Suppressor macrophage (primary cell): ENCODE data around the gene FOXK1.
A peak's percentile ranks its signal among the peaks of the same experiment; 100 is the strongest.
"Not testable (repeated sequence)": the region's sequence is repeated elsewhere in the genome, so short reads cannot be mapped to it uniquely, and the experiment has no call there.

Experiments
- DNase-seq, 4 experiments: peaks; one replicate each; pipeline ENCODE4 v3.0.0-alpha.2; 2020 to 2022

FOXK1 gene

GRCh38 chr7:4801839-4802231, 119.7 kb downstream of the FOXK1 start:
- no peak for DNase-seq

DNA sequence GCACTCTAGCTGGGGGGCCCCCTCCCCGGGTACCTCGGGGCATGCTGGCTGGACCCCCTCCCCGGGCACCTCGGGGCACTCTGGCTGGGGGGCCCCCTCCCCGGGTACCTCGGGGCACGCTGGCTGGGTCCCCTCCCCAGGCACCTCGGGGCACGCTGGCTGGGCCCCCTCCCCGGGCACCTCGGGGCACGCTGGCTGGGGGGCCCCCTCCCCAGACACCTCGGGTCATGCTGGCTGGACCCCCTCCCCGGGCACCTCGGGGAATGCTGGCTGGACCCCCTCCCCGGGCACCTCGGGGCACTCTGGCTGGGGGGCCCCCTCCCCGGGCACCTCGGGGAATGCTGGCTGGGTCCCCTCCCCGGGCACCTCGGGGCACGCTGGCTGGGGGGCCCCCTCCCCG, 120.5 kb downstream of the FOXK1 start:
- not testable (repeated sequence) for DNase-seq

DNA sequence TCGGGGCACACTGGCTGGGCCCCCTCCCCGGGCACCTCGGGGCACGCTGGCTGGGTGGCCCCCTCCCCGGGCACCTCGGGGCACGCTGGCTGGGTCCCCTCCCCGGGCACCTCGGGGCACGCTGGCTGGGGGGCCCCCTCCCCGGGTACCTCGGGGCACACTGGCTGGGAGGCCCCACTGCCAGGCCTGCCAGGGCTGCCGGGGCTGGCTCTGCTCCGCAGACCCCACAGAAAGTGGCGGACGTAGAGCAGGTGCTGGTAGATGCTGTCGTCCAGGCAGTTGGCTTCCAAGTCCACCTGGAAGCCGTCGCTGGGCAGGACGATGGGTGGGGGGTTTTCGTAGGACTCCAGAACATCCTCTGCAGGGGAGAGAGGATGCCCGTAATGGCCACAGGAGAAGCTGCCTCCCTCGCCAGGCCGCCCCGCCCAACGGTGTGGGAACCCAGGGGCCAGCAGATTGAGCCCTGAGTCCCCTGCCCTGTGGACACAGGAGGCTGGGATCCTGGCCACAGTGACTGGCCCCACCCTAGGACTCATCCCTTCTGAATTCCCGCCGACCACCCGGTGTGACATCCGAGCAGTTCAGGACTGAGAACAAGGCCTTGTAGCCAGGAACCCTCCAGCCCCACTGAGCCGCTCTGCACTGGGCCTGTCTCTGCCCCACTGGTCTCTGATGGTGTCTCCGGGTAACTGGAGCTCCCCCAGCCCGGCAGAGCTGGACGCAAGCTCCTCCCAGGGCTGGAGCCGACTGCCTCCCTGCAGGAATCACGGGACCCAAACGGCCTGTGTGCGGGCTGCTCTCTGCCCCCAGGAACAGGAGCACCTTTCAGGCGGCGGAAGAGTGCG, 121.5 kb downstream of the FOXK1 start:
- DNase-seq = no peak

DNA sequence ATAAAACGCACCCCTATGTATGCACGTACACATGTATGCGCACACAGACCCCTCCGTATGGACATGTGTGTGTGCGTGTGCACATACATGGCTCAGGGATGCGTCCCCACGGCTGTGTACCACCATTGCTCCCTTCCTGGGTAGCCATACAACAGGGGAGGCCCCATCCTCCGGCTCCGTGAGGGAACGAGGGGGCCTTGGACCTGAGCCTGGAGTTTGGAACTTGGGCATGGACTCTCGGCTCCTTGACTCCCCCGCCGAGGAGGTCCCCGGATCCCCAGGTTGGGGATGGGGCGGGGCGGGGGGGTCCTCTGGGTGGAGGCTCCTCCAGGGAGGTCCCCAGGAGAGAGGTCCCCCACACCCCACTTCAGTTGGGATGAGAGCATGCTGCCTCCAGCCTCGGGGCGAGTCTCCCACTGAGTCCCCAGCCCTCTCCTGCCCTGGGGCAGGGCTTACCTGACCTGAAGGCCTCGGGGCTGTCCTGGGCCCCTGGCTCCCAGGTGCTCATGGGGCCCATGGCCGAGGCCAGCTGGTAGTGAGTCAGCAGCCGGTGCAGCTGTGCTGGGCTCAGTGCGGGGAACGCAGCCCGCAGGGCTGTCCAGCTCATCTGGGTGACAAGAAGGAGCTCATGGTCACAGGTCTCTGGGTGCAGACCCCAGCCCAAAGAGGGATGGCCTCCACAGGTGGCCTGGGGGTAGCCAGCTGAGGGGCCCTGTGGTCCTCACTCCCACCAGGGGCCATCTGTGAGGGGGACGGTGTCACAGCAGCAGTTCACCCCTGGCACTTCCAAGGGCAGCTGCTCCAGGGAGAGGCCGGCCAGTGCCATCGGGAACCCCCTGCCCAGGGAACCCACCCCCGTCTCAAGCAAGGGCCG, 123.3 kb downstream of the FOXK1 start:
- no peak for DNase-seq

- no peak for DNase-seq
These were observed 123.8 kb downstream of the FOXK1 start for GRCh38 chr7:4805984-4806300.

- no peak for DNase-seq
These were observed 125.0 kb downstream of the FOXK1 start for GRCh38 chr7:4806983-4807597.

DNA sequence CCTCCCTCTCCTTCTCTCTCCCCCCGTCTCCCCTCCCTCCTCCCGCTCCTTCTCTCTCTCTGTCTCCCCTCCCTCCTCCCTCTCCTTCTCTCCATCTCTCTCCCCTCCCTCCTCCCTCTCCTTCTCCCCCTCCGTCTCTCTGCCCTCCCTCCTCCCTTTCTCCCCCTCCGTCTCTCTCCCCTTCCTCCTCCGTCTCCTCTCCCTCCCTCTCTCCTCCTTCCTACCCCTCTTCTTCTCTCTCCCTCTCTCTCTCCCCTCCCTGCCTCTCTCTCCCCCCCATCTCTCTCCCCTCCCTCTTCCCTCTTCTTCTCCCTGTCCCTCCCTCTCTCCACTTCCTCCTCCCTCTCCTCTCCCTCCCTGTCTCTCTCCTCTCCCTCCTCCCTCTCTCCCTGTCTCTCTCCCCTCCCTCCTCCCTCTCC, 125.5 kb downstream of the FOXK1 start:
- no peak for DNase-seq

DNA sequence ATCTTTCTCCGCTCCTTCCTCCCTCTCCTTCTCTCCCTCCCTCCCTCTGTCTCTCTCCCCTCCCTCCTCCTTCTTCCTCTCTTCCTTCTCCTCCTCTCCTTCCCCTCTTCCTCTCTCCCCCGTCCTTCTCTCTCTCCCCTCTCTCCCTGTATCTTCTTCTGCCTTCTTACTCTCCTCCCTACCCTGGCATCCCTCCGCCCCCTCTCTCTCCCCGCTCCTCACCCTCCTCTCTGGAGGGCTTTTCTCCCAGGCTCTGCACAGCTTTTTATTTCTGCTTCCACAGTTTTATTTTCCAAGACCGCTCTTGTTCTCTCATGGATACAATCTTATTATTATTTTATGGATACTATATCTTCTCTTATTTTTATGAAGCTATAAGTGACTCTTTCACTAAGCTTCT, 125.9 kb downstream of the FOXK1 start:
- DNase-seq = no peak

GRCh38 chr7:4808565-4808964, 126.5 kb downstream of the FOXK1 start:
- DNase-seq = no peak

GRCh38 chr7:4809091-4809591, 127.0 kb downstream of the FOXK1 start:
- peak; percentile 31 to 58 (median 50) for DNase-seq

GRCh38 chr7:4809666-4810065, 127.6 kb downstream of the FOXK1 start:
- no peak for DNase-seq

GRCh38 chr7:4814433-4814832, 132.3 kb downstream of the FOXK1 start:
- DNase-seq = no peak

GRCh38 chr7:4815121-4815520, 133.0 kb downstream of the FOXK1 start:
- DNase-seq = no peak

DNA sequence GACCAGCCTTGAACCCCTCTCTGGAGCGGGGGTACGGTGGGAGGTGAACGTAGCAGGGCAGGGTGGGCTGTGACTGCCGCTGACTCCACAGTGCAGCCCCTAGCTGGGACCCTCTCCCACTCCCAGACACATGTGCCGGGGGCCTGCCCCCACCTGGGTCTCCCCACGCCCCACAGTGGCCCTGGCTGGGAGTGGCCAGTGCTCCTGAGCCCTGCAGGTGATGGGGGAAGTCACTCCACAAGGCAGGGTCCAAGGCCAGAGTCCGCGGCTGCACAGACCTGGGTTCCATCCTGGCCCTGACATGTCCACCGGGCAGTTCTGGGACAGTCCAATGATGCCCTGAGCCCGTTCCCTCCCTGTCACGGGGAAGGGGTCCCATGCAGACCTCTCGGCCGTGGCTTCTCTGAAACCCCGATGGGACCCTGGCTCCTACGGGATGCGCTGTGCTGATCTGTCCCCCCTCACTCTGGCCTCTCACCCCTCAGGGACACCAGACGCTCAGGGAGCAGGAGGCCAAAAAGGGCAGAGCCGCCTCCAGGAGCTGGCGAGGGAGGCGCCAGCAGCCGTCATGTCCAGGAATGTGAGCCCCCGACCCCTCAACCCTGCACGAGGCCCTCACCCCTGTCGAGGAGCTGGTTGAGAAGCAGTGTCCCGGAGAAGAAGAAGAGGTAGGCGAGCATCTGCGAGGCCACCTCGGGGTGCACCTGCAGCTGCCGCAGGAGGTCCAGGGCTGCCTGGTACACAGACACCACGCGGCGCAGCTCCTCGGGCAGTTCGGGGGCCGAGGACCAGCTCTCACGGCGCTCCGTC, 133.7 kb downstream of the FOXK1 start:
- DNase-seq = no peak

DNA sequence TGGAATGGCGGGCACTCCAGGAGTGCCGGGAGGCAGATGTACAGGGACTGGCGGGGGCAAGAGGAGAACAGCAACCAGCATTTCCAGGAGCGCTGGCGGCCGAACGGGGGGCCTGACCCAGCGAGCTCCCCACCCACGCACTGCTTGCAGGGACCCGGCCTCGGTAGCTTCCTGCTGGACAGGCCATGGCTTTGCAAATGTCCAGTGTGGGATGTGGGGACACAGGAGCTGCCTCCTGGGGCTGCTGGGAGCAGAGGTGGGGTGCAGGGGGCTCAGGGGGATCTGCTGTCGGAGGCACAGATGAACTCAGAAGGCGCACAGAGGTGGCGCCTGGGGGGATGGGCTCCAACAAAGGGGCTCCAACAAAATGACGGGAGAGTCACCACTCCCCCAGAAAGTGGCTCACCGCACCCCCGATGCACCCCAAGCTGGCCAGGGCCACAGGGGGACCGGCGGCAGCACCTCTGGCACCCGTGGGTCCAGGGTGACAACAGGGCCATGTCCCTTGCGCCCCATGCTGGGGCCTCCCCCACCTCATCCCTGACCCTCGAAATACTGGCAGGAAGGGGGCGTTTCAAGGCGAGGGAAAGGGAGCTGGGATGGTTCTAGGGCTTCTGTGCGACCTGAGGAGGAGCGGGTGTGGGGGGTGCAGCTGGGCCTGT, 134.5 kb downstream of the FOXK1 start:
- DNase-seq = no peak

DNA sequence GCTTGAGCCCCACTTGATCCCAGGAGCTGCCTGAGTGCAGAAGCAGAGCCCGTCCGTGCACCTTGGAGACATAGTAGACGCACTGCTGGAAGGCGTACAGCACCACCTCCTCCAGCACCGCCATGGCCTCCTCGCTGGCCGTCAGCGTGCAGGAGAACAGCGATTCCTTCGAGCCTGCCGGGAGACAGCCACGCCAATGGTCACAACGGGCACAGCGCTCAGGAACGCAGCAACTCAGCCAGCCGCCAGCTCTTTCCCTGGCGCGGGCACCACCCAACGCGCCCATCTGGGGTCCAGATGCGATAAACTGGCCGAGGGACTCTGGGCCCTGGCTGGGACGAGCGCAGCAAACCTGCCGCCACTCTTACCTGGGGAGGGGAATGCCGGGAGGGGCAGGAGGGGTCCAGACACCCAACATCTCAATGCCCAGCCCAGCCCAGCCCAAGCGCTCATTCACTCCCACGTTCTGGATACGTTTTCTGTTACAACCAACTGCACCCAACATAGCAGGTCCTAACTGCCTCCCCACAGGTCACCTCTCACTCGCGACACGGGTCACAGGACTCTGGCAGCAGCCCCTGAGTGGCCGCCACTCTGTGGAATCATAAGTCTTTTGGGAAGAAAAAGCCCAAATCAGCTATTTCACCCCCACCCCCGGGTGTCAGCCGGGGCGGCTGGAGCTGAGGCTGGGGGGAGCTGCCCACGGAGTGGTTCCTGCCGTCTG, 135.2 kb downstream of the FOXK1 start:
- DNase-seq = no peak

DNA sequence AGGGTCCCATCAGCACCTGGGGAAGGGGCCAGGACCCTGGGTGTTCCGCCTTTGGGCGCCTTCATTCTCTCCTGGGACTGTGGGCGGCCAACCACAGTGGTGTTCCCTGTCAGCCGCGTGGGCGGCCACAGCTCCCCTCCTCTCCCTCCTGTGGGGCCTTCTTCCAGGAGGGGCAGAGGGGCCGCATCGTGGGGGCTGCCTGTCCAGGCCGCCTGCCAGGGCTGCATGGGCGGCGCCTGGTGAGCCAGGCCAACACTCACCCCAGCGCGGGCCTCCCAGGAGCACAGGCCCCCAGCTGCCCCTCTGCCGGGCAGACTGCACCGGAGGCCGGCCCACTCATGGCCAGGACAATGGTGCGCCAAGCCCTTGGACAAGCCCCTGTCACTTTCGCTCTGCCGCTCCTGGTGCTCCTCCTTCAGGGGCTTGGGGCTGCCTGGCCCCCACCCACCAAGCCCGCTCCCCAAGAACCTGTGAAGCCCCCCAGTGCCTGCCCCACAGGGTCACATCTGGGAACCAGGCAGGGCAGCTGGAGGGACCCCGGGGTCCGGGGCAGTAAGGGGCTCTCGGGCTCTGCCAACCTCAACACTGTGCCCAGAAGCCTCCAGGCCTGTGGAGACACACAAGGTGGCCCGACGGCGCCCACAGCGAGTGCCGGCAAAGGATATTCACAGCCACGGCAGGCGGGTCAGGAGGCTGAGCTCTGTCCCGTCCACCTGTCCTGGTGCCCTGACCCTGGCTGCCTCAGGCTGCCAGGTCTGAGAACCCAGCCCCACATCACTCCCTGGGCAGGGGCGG, 136.1 kb downstream of the FOXK1 start:
- DNase-seq = no peak

GRCh38 chr7:4819560-4820404, 137.7 kb downstream of the FOXK1 start:
- no peak for DNase-seq

DNA sequence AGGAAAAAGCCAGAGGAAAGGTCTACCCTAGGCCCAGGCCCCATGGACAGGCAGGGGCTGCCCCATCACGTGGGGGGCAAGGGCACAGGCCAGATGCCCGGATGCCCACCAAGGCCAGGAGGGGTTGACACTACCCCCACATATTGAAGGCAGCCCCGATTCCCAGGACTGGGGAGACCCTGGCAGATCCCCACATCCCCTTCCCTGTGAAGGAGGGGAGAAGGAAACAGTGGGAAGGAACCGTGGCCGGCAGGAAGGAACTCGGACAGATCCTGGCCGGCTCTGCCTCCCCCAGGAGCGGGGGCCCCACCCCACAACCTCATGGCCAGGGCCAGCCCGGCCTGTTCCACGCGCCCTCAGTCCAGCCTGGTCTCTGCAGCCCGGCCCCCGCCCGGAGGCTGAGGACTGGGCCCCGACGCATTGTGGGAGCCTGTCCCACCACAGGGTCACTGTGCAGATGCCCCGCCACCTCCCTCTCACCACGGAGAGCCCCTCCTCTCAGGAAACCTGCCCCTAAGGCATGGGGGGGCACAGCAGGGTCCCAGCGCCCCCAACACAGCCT, 138.4 kb downstream of the FOXK1 start:
- no peak for DNase-seq
